Measurements from ENCODE around the gene PCSK5.

- TF ChIP-seq CTCF (IDR thresholded peaks at IDR 0.05) (no peak), POLR2AphosphoS5 (IDR thresholded peaks at IDR 0.05) (no peak)
Observed at GRCh38 chr9:76322810-76323209, 432.3 kb downstream of the PCSK5 start.

Measured in stomach (tissue), 4 donors.